Neural cell (in vitro differentiated cells): ENCODE measurements around the gene PREX1. TPM values are rescaled to one million over a fixed set of nuclear protein-coding genes. Genes with fewer than 3 reads are reported as not detected.

Experiments
- H2AFZ ChIP-seq: fragments of 200-600, 300-800 bp; sonication (generic), shearing (Covaris generic); 2 replicates; pipeline ENCODE4 v1.6.0; 2014; ENCODE audit warnings: low read depth, mild to moderate bottlenecking, antibody characterized with exemption, low read length, moderate library complexity
- H3F3A ChIP-seq: fragments of 200-600 bp; shearing (Covaris generic); 2 replicates; pipeline ENCODE4 v1.6.1; 2016; ENCODE audit warnings: mild to moderate bottlenecking, moderate library complexity, mixed read lengths, antibody characterized with exemption, low read length; ENCODE audit not compliant: insufficient read depth, poor library complexity, severe bottlenecking
- H3K27ac ChIP-seq: fragments of 200-600, 300-800 bp; sonication (generic), shearing (Covaris generic); 2 replicates; pipeline ENCODE4 v1.5.1; 2014; ENCODE audit warnings: mild to moderate bottlenecking, low read length, moderate library complexity
- H3K27me3 ChIP-seq: fragments of 300-800, 200-600 bp; sonication (generic), shearing (Covaris generic); 2 replicates; pipeline ENCODE4 v1.6.0; 2014; ENCODE audit warnings: mild to moderate bottlenecking, low read depth, low read length, moderate library complexity; ENCODE audit not compliant: insufficient read depth
- H3K36me3 ChIP-seq: fragments of 300-800, 200-600 bp; sonication (generic), shearing (Covaris generic); 2 replicates; pipeline ENCODE4 v1.5.1; 2014; ENCODE audit warnings: mild to moderate bottlenecking, antibody characterized with exemption, low read length, moderate library complexity; ENCODE audit not compliant: insufficient read depth
- H3K4me2 ChIP-seq: fragments of 300-800, 200-600 bp; sonication (generic), shearing (Covaris generic); 2 replicates; pipeline ENCODE4 v1.6.0; 2014; ENCODE audit warnings: mild to moderate bottlenecking, low read length
- H3K4me3 ChIP-seq: fragments of 300-800, 200-600 bp; sonication (generic), shearing (Covaris generic); 2 replicates; pipeline ENCODE4 v1.5.1; 2014; ENCODE audit warnings: mild to moderate bottlenecking, low read length, moderate library complexity
- H3K79me2 ChIP-seq: fragments of 200-600 bp; shearing (Covaris generic); replicated peaks from 2 replicates; pipeline ENCODE4 v1.6.0; 2014; ENCODE audit warnings: mild to moderate bottlenecking, low read length, moderate library complexity; ENCODE audit not compliant: insufficient read depth
- H3K9ac ChIP-seq: fragments of 300-800, 200-600 bp; sonication (generic), shearing (Covaris generic); 2 replicates; pipeline ENCODE4 v1.6.1; 2016; ENCODE audit warnings: mild to moderate bottlenecking, low read length, mixed read lengths
- H3K9me2 ChIP-seq: fragments of 200-600 bp; shearing (Covaris generic); 2 replicates; pipeline ENCODE4 v1.6.1; 2016; ENCODE audit warnings: mild to moderate bottlenecking, low read length, mixed read lengths; ENCODE audit not compliant: insufficient read depth
- H3K9me3 ChIP-seq: fragments of 200-600, 300-800 bp; sonication (generic), shearing (Covaris generic); 2 replicates; pipeline ENCODE4 v1.6.1; 2016; ENCODE audit warnings: mild to moderate bottlenecking, mixed run types, low read length, moderate library complexity, mixed read lengths
- H4K20me1 ChIP-seq: fragments of 200-600 bp; shearing (Covaris generic); 2 replicates; pipeline ENCODE4 v1.6.1; 2016; ENCODE audit warnings: mild to moderate bottlenecking, mixed run types; ENCODE audit not compliant: insufficient read depth
- EP300 ChIP-seq: fragments of 450-650 bp; conservative IDR thresholded peaks from 2 replicates; pipeline ENCODE4 v1.6.1; 2014; ENCODE audit warnings: antibody characterized with exemption, mild to moderate bottlenecking, moderate library complexity; ENCODE audit not compliant: poor library complexity, severe bottlenecking
- EZH2 ChIP-seq: fragments of 200-600, 300-800 bp; shearing (Covaris generic), sonication (generic); IDR thresholded peaks from 2 replicates; pipeline ENCODE4 v1.6.1; 2014; ENCODE audit warnings: antibody characterized with exemption, low read length, borderline replicate concordance, mild to moderate bottlenecking; ENCODE audit not compliant: insufficient read depth, poor library complexity, severe bottlenecking
- MXI1 ChIP-seq: fragments of 450-650 bp; conservative IDR thresholded peaks from 2 replicates; pipeline ENCODE4 v1.6.1; 2014; ENCODE audit warnings: antibody characterized with exemption, mild to moderate bottlenecking; ENCODE audit not compliant: poor library complexity, severe bottlenecking
- POLR2AphosphoS5 ChIP-seq: IDR thresholded peaks from 2 replicates; pipeline ENCODE4 v1.6.1; 2012
- RAD21 ChIP-seq: fragments of 450-650 bp; conservative IDR thresholded peaks from 2 replicates; pipeline ENCODE4 v1.6.1; 2014; ENCODE audit warnings: antibody characterized with exemption, mild to moderate bottlenecking, moderate library complexity
- SMC3 ChIP-seq: fragments of 450-650 bp; conservative IDR thresholded peaks from 2 replicates; pipeline ENCODE4 v1.6.1; 2014; ENCODE audit warnings: antibody characterized with exemption, mild to moderate bottlenecking, moderate library complexity; ENCODE audit not compliant: poor library complexity
- TAF1 ChIP-seq: IDR thresholded peaks from 2 replicates; pipeline ENCODE4 v1.6.1; 2012; ENCODE audit warnings: low read depth
- polyA plus RNA-seq: library from polyadenylated mRNA; depleted of rRNA; stranded (reverse); fragments of >200 nt; gene quantifications from 2 replicates; pipeline ENCODE4 v1.2.3, GENCODE V29; 2014

The PREX1 gene
- polyA plus RNA-seq, 1 donor from 2014 or later = 0.06 TPM

- no peaks in the 10 kb centered on the region for H3K9me3 ChIP-seq
- no peaks in the 10 kb centered on the region for H4K20me1 ChIP-seq
- no peak overlapping the region for H3K4me2 ChIP-seq
- TF ChIP-seq EZH2 (no peak), EP300 (no peak), MXI1 (no peak), TAF1 (no peak), POLR2AphosphoS5 (no peak)
- H3K9me2 ChIP-seq = no peaks in the 10 kb centered on the region
- no peaks in the 10 kb centered on the region for H3K27me3 ChIP-seq
- no peak overlapping the region for H3K27ac ChIP-seq
- no peaks in the 10 kb centered on the region for H3K79me2 ChIP-seq
- H2AFZ ChIP-seq = no peak overlapping the region
- no peak overlapping the region for H3K4me3 ChIP-seq
- no peak overlapping the region for H3K9ac ChIP-seq
- no peaks in the 10 kb centered on the region for H3F3A ChIP-seq
- no peaks in the 10 kb centered on the region for H3K36me3 ChIP-seq
Observed at GRCh38 chr20:48626938-48627736, 200.7 kb downstream of the PREX1 start.

DNA sequence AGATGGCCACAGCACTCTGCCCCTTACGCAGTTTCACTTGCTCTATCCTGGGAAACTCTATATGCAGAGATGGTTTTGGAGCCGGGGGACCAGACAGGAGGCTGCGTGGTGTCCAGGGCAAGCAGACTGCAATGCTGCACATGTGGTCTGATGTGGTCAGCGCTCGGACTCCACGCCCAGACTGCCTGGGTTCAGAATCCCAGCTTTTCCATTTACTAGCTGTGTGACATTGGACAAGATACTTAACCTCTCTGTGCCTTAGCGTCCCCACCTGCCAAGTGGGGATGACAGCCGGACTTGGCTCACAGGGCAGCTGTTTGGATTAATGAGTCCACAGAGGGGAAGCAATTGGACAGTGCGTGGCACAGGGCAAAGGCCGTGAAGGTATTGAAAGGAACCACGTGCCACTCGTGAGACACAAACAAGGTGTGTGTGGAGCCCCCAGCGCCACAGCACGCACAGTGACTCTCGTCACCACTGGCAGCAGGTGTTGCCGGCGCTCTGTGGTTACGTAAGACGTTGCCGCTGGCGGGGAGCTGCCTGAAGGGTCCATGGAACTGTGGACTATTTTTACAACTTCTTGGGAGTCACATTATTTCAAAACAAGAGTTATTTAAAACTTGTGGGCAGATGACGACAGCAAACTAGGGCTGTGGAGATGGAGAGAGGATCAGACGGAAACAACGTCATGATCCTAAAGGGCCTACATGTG, 201.4 kb downstream of the PREX1 start:
- Histone ChIP-seq H3K36me3 (no peaks in the 10 kb centered on the region), H3K27ac (no peak overlapping the region), H3K9ac (no peak overlapping the region)

DNA sequence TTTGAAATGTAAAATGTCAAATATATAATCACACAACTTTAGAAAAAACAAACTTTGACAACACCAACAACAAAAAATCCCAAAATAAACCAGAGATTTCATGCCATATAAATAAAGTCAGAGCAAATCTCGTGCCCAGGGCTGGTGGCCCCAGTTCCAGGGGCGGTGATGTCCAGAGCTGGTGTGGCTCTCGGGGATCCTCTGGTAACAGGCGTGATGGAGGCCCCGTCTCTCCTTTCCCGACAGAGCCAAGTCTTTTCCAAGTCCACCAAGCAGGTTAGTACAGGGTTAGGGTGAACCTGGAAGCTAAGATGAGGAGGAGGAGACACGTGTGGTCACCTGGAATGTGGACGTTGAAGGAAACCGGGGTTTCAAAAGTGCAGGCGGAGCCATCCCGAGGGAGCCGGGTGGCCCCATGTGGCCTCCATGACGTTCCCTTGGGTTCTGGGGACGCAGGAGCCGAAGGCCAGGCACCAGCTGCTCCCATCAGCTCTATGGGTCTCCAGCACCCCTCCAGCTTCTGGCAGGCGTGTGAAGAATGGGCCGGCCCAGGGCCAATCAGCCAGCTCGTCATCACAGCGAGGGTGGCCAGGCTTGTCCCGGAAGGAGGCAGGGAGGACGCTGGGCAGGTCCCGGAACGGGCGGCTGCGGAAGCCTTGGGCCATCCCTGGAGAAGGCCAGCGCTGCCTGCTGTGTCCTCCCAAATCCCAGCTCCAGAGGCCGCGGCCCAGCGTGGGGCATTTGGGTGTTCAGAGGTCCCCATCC, 202.5 kb downstream of the PREX1 start:
- no peaks in the 10 kb centered on the region for H3K79me2 ChIP-seq
- TF ChIP-seq MXI1 (no peak), SMC3 (no peak)
- no peak overlapping the region for H3K4me2 ChIP-seq
- no peaks in the 10 kb centered on the region for H3K9me3 ChIP-seq
- no peak overlapping the region for H3K4me3 ChIP-seq
- H3K9me2 ChIP-seq = no peaks in the 10 kb centered on the region
- no peaks in the 10 kb centered on the region for H3F3A ChIP-seq
- H2AFZ ChIP-seq = no peak overlapping the region
- H3K27me3 ChIP-seq = no peaks in the 10 kb centered on the region
- no peak overlapping the region for H3K9ac ChIP-seq
- no peaks in the 10 kb centered on the region for H4K20me1 ChIP-seq
- no peak overlapping the region for H3K27ac ChIP-seq
- no peaks in the 10 kb centered on the region for H3K36me3 ChIP-seq

More for the DNA sequence above, 201.4 kb downstream of the PREX1 start:
- Histone ChIP-seq H3K79me2 (no peaks in the 10 kb centered on the region), H4K20me1 (no peaks in the 10 kb centered on the region), H3K4me2 (no peak overlapping the region), H3K27me3 (no peaks in the 10 kb centered on the region), H3F3A (no peaks in the 10 kb centered on the region), H2AFZ (no peak overlapping the region), H3K4me3 (no peak overlapping the region), H3K9me2 (no peaks in the 10 kb centered on the region), H3K9me3 (no peaks in the 10 kb centered on the region)
- TF ChIP-seq RAD21 (no peak), SMC3 (no peak), TAF1 (no peak), POLR2AphosphoS5 (no peak), EZH2 (no peak)
